ENCODE data around the gene CAPS.

Gene CAPS

GRCh38 chr19:5910638-5910907, 3.5 kb upstream of the CAPS start:
- DNase-seq (ENCODE audit: low spot score): no peak

GRCh38 chr19:5911366-5911765, 2.7 kb upstream of the CAPS start:
- DNase-seq (ENCODE audit: low spot score): no peak

- no peak for DNase-seq (ENCODE audit: low spot score)
These were observed 312 bp downstream of the CAPS start for GRCh38 chr19:5914358-5914774.

DNA sequence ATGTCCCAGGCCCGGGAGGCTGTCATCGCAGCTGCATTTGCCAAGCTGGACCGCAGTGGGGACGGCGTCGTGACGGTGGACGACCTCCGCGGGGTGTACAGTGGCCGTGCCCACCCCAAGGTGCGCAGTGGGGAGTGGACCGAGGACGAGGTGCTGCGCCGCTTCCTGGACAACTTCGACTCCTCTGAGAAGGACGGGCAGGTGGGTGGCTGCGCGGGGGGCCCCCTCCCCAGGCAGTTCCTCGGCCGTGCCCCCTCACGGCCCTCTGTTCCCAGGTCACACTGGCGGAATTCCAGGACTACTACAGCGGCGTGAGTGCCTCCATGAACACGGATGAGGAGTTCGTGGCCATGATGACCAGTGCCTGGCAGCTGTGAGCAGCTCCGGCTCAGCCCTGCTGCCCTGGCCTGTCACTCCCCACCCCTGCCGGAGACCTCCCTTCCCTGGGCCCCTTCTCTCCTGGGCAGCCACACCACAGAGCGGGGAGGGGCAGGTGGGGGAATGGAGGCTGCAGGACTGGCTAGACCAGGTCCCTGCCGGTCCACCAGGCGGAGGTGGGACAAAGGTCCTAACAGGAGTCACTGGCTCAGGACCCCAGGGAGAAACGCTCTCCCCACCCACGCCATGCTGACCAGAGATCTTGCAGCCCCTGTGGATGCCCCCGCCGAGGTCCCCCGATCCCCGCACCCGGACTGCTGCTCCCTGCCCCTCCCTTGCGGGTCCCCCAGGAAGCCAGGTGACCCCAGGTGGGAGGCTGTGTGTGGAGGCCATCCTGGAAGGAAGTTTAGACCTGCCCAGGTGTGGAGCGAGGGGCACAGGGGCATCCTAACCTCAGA, 1.1 kb downstream of the CAPS start:
- DNase-seq (ENCODE audit: low spot score): no peak

GRCh38 chr19:5915782-5916165, 1.7 kb downstream of the CAPS start:
- no peak for DNase-seq (ENCODE audit: low spot score)

DNA sequence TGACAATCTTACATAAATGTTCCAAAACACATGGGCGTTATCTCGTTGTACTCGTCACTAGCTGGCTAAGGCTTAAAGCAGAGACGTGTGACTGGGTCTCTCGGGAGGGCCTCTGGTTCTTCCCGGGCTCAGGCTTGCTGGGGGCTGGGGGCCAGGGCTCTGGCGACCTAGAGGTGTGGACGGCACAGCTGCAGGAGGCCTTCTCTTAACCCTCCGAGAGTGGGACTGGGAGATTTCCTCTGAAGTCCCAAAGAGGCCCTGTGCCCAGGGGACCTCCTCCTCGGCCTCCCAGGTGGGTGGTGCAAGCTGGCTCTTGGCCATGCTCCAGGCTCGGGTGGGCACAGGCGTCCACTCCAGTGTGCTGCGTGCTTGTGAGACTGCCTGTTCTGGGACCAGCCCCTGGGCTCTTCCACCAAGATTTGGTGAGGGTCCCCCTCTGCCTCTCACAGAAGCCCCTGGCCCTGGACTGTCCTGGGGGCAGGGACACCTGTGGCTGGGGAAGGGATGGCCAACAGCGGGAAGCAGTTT, 2.2 kb downstream of the CAPS start:
- DNase-seq (ENCODE audit: low spot score): no peak

DNA sequence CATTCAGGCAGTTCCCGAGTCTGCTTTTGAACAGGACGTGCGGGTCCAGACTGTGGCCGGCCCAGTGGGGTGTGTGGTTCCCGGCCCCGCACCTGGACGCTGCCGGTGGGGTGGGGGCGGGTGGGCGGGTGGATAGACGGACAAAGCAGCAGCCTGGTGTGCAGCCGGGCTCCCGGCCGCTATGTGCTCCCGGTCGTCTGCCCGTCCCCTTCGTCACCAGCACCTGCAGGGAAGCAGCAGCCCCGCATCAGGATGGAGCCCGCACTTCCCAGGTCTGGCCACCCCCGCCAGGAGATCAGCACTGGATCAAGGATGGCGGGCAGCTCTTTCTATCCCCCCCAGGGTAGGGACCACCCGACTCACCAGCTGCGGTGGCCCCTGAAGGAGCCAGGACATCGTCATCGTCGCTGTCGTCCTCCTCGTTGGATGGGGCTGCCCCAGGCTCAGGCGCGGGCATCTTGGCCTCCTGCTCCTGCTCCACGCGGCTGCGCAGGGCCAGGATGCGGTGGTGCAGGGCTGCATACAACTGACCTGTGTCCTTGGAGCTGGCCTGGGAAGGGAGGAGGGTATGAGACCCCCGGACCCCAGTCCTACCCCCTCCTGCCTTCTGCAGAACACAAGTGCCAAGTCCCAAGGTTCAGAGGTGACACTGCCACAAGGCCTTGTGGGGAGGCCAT, 3.5 kb downstream of the CAPS start:
- DNase-seq (ENCODE audit: low spot score): no peak

DNA sequence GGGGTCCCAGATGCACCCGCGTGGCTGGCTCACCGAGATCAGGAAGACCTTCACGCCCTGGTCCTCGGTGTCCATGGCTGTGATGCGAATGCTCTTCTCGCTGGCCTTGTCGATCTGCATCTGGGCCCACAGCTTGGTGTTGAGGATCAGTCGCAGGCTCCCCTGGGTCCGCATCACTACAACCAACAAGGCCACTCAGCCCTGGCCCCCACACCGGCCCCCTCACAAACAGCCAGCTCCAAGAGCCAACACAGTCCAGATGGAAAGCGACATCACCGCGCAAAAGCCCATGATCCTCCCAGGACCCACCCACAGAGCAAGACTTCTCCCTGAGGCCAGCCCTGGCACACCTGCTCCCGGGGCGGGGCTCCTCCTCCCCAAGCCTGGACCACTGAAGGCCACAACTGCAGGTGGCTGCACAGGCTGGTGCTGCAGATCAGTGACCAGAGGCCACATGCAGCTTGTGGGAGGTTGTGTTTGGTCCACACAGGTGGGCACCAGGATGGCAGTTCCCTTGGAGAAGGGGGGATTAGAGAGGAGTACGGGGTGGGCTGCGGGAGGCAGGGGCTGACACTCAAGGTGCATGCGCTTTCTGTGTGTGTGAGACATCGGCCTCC, 4.5 kb downstream of the CAPS start:
- no peak for DNase-seq (ENCODE audit: low spot score)

DNA sequence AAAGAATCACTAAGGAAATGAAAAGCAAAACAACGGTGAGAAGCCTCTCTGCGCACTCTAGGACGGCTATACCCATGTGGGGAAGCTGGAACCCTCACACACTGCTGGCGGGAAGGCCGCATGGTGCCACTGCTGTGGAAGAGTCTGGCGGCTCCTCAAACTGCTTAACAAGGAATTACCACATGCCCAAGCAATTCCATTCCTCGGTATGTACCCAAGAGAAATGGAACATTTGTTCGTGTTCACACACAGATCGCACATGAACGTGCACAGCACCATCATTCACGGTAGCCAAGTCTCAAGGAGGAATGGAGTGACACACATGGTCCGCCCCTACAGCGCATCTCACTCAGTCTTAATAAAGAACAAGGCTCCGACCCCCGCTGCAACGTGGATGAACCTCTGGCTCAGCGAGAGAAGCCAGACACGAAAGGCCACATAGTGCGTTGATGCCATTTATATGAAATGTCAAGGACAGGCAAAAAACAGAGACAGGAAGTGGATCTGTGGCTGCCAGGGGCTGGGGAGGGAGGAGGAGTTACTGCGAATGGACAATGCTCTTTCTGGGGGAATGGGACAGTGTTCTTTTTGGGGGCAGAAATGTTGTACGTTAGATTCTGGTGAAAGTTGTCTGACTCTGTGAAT, 7.6 kb downstream of the CAPS start:
- DNase-seq (ENCODE audit: low spot score): no peak

- DNase-seq (ENCODE audit: low spot score): no peak
These were observed 8.1 kb downstream of the CAPS start for GRCh38 chr19:5922161-5922545.

DNA sequence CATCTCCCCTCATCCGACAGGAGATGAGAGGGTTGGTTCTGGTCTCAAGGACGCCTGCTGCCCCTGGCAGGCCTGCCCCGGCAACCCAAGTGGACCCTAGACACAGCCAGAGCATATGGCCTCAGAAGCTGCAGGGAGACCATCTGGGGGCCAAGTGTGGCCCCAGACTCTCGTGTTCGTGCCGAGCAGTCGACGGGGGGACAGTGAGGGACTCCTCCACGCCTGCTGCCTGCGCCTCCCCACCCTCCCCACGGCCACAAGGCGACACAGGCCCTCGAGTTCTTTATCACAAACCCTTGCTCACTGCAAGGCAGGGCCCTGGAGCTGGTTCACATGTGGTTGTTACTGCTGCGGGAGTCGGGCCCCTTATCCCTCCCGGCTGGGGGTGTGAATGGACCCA, 9.3 kb downstream of the CAPS start:
- DNase-seq (ENCODE audit: low spot score): no peak

- no peak for DNase-seq (ENCODE audit: low spot score)
These were observed 11.9 kb downstream of the CAPS start for GRCh38 chr19:5925830-5926427.

DNA sequence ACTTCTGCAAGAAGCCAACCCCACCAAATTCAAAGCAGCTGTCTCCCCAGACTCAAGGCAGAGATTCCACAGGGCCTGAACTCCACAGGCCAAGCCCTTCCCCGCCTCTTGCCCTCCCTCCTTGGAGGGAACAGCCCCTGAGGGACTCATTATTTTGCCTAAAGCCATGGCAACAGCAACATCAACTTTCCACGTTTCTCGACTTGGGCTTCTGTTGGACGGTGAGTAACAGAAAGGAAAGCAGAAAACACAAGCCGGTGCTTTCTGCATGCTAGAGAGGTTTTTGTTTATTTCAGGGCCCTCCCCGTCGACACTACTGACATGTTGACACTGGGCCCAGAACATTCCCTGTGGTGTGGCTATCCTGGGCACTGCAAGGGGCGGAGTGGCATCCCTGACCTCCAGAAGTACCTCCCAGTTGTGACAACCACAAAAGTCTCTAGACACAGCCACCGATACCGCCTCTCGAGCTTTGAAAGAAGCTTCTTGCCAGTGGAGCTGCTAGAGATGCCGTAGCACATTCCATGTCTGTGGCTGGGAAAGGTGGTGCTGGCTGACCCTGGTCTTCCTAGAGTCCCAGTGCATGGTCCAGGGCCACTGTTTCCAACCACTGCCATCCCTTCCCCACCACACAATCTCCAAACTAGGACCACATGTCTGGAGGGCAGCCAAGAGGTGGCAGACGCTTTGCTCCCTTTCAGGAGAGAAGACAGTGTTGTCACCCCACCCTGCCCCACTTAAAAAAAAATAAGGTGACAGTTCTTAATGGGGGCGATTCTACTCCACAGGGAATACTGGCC, 12.8 kb downstream of the CAPS start:
- no peak for DNase-seq (ENCODE audit: low spot score)

- no peak for DNase-seq (ENCODE audit: low spot score)
These were observed 13.4 kb downstream of the CAPS start for GRCh38 chr19:5927441-5927821.

- DNase-seq (ENCODE audit: low spot score): no peak
These were observed 15.1 kb downstream of the CAPS start for GRCh38 chr19:5929179-5929578.

DNA sequence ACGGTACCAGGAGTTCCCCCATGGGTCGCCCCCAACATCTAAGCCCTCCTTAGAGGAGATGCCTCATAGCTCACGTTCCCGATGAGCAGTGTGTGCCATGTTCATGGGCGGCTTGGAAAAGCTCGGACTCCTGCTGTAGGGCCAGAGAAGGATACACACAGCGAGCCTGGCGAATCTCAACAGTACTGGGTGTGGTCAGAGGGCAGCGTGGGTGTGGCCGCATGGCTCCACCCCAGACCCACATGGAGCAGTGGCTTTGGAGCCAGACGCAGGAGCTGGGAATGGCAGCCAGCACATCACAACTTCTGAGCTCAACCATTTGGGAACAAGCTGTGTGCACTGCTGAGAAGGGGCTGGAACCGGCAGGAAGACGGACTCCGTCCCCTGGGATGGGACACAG, 15.6 kb downstream of the CAPS start:
- no peak for DNase-seq (ENCODE audit: low spot score)

GRCh38 chr19:5931251-5931650, 17.2 kb downstream of the CAPS start:
- no peak for DNase-seq (ENCODE audit: low spot score)

DNA sequence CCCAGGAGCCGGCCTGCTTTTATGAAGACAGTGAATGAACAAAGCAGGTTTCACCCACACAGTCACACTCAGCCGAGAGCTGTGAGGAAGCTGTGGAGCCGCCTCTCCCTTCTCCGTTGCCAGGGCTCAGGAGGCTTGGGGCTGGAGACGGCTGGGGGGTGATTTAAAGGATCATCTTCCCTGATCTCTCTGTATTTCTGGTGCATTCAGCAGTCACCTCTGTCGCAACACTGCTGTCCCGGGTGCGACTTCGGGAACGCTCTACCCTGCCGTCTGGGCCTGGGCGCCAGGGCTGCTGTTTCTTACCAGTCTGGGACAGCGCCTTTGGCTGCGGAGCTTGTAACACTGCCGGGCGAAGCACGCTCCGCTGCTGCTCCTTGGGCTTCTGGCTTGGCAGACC, 18.1 kb downstream of the CAPS start:
- no peak for DNase-seq (ENCODE audit: low spot score)

GRCh38 chr19:5932609-5933262, 18.7 kb downstream of the CAPS start:
- DNase-seq (ENCODE audit: low spot score): no peak

DNA sequence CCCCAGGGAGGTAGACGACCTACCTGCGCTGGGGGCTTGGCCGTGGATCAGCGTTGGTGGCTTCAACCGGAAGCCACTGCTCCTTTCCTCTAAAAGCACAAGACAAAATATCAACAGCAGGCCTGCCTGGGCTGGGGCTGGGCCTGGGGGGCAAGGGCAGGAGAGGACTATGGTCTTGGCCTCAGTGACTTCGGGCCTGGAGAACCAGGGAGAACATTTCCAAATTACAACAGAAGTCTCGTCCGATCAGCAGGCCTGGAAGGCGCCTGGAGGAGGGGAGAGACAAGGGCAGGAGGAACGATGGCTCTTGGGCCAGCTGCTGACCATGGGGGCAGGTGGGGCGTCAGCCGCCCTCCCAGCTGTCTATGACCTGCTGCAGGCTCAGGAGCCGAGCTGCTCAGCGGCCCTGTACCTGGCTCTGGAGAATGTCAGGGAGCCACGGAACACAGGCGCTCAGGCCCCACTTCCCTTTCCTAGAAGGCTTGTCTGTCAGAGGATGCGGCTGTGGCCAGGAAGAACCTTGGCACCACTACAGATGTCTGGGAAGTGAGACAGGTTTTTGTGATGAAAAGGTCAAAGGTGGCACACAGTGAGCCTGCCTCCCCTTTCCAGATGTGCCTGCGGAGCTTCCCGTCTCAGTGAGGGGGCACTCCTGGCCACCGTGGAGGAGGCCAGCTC, 19.5 kb downstream of the CAPS start:
- DNase-seq (ENCODE audit: low spot score): no peak

GRCh38 chr19:5934069-5934401, 20.0 kb downstream of the CAPS start:
- DNase-seq (ENCODE audit: low spot score): no peak
